ENCODE data around the gene ACACA.

DNA sequence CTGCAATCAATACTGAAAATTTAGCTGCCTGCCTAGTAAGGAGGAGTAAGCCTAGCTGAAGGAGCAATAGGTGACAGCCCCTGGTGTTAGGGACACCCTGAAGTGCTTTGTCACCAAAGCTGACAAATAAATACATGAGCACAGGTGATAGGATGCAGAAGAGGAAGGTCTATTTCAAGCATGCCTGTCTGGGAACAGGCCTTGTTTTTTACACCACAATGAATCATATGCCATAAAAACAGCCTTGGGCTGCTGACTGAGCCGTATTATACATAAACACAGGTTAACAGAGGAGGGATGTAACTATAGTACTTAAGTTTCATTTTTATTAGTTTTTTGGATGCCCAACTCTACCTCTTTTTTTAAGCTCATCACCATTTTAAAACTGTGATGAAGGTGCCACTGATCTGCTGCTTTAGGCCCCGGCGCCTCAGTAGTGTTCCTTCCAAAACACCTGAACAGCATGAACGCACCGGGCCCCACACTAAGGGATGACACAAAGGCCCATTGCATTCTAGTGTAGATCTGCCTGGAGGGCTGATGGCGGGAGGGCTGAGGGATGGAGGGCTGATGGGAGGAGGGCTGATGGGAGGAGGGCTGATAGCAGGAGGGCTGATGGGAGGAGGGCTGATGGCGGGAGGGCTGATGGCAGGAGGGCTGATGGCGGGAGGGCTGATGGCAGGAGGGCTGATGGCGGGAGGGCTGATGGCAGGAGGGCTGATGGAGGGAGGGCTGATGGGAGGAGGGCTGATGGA is 307.5 kb downstream of the ACACA start:
- TF ChIP-seq, protein P1, sequence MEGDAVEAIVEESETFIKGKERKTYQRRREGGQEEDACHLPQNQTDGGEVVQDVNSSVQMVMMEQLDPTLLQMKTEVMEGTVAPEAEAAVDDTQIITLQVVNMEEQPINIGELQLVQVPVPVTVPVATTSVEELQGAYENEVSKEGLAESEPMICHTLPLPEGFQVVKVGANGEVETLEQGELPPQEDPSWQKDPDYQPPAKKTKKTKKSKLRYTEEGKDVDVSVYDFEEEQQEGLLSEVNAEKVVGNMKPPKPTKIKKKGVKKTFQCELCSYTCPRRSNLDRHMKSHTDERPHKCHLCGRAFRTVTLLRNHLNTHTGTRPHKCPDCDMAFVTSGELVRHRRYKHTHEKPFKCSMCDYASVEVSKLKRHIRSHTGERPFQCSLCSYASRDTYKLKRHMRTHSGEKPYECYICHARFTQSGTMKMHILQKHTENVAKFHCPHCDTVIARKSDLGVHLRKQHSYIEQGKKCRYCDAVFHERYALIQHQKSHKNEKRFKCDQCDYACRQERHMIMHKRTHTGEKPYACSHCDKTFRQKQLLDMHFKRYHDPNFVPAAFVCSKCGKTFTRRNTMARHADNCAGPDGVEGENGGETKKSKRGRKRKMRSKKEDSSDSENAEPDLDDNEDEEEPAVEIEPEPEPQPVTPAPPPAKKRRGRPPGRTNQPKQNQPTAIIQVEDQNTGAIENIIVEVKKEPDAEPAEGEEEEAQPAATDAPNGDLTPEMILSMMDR (IDR thresholded peaks at IDR 0.05), result no peak
- TF ChIP-seq POLR2A (IDR thresholded peaks at IDR 0.05), result no peak

Data from tibial nerve (tissue), 3 donors.